OCI-LY3 (cell line): ENCODE measurements around the gene RANBP10.

Experiments used
- H2AFZ ChIP-seq: fragments of 200-600, 300-600 bp; shearing (Covaris generic); 2 replicates; pipeline ENCODE4 v1.6.0; 2014; ENCODE audit warnings: antibody characterized with exemption, low read depth, low read length
- H3K27ac ChIP-seq: fragments of 200-600, 300-600 bp; sonication (generic); 2 replicates; pipeline ENCODE4 v1.5.1; 2014; ENCODE audit warnings: mild to moderate bottlenecking, low read length, moderate library complexity, mixed read lengths
- H3K27me3 ChIP-seq: fragments of 200-600, 300-600 bp; sonication (generic); 2 replicates; pipeline ENCODE4 v1.6.1; 2014; ENCODE audit warnings: low read depth, low read length, mixed read lengths
- H3K36me3 ChIP-seq: fragments of 200-600, 300-600 bp; sonication (generic); replicated peaks from 2 replicates; pipeline ENCODE3; 2014; ENCODE audit warnings: low read depth, low read length, mixed read lengths
- H3K4me1 ChIP-seq: fragments of 300-600, 200-600 bp; sonication (generic); 2 replicates; pipeline ENCODE4 v1.6.1; 2014; ENCODE audit warnings: low read length, mixed read lengths
- H3K4me2 ChIP-seq: fragments of 200-600, 300-600 bp; sonication (generic); 2 replicates; pipeline ENCODE4 v1.6.1; 2014; ENCODE audit warnings: low read length, mixed read lengths
- H3K4me3 ChIP-seq: fragments of 300-600, 200-600 bp; sonication (generic); 2 replicates; pipeline ENCODE4 v1.5.1; 2014; ENCODE audit warnings: antibody characterized with exemption, mild to moderate bottlenecking, low read length, moderate library complexity
- H3K79me2 ChIP-seq: fragments of 300-600, 200-600 bp; shearing (Covaris generic); 2 replicates; pipeline ENCODE4 v1.6.1; 2014; ENCODE audit warnings: mild to moderate bottlenecking, low read length, mixed read lengths
- H3K9ac ChIP-seq: fragments of 300-600, 200-600 bp; shearing (Covaris generic); 2 replicates; pipeline ENCODE4 v1.6.0; 2014; ENCODE audit warnings: mild to moderate bottlenecking, low read length, moderate library complexity
- H3K9me3 ChIP-seq: fragments of 200-600, 300-600 bp; shearing (Covaris generic); 2 replicates; pipeline ENCODE4 v1.6.1; 2014; ENCODE audit warnings: low read length, mixed read lengths; ENCODE audit not compliant: insufficient read depth
- H4K20me1 ChIP-seq: fragments of 200-600, 300-600 bp; sonication (generic); 2 replicates; pipeline ENCODE4 v1.6.1; 2016; ENCODE audit warnings: low read length, mixed read lengths; ENCODE audit not compliant: insufficient read depth
- CTCF ChIP-seq: fragments of 200-600, 300-600 bp; sonication (generic); IDR thresholded peaks from 2 replicates; pipeline ENCODE4 v1.5.1; 2014; ENCODE audit warnings: antibody characterized with exemption, low read length, low read depth
- EZH2phosphoT487 ChIP-seq: fragments of 200-600 bp; shearing (Covaris generic); IDR thresholded peaks from 2 replicates; pipeline ENCODE4 v1.6.1; 2018; ENCODE audit warnings: antibody characterized with exemption, mixed run types, low read depth

RANBP10 gene

GRCh38 chr16:67683767-67684166 lies 122.6 kb downstream of the RANBP10 start:
- Histone ChIP-seq H3K27ac (no peak overlapping the region), H3K27me3 (no peaks in the 10 kb centered on the region), H3K9me3 (no peaks in the 10 kb centered on the region), H3K9ac (no peak overlapping the region), H3K4me3 (no peak overlapping the region), H2AFZ (no peak overlapping the region), H3K4me2 (no peak overlapping the region), H3K4me1 (peaks cover 6% of the 10 kb centered on the region; the same call in 1 of the 2 replicates), H4K20me1 (no peaks in the 10 kb centered on the region), H3K79me2 (no peaks in the 10 kb centered on the region), H3K36me3 (peaks cover 16% of the 10 kb centered on the region)
- TF ChIP-seq EZH2phosphoT487 (no peak), CTCF (no peak)

- H2AFZ ChIP-seq, result no peak overlapping the region
- H4K20me1 ChIP-seq, result no peaks in the 10 kb centered on the region
- H3K27me3 ChIP-seq, result no peaks in the 10 kb centered on the region
- peaks cover 13% of the 10 kb centered on the region for H3K36me3 ChIP-seq
- no peaks in the 10 kb centered on the region for H3K9me3 ChIP-seq
- no peak for TF ChIP-seq EZH2phosphoT487
- no peak for TF ChIP-seq CTCF
- H3K4me1 ChIP-seq, result no peaks in the 10 kb centered on the region
- no peak overlapping the region for H3K4me2 ChIP-seq
- no peak overlapping the region for H3K4me3 ChIP-seq
- H3K9ac ChIP-seq, result no peak overlapping the region
- no peak overlapping the region for H3K27ac ChIP-seq
- H3K79me2 ChIP-seq, result no peaks in the 10 kb centered on the region
Observed at GRCh38 chr16:67679935-67680897, 126.1 kb downstream of the RANBP10 start.

- Histone ChIP-seq H3K79me2 (no peaks in the 10 kb centered on the region), H3K27me3 (no peaks in the 10 kb centered on the region), H3K4me1 (peaks cover 6% of the 10 kb centered on the region; the same call in 1 of the 2 replicates), H3K4me3 (no peak overlapping the region), H2AFZ (no peak overlapping the region), H3K9ac (no peak overlapping the region), H3K4me2 (no peak overlapping the region), H3K27ac (no peak overlapping the region), H3K9me3 (no peaks in the 10 kb centered on the region), H4K20me1 (no peaks in the 10 kb centered on the region), H3K36me3 (peaks cover 2% of the 10 kb centered on the region)
- no peak for TF ChIP-seq CTCF
- no peak for TF ChIP-seq EZH2phosphoT487
Observed at GRCh38 chr16:67678354-67679023, 127.9 kb downstream of the RANBP10 start.

GRCh38 chr16:67677712-67678111 lies 128.6 kb downstream of the RANBP10 start:
- peaks cover 13% of the 10 kb centered on the region for H3K4me1 ChIP-seq
- no peak overlapping the region for H3K27ac ChIP-seq
- no peaks in the 10 kb centered on the region for H3K79me2 ChIP-seq
- H3K9me3 ChIP-seq, result no peaks in the 10 kb centered on the region
- no peaks in the 10 kb centered on the region for H3K36me3 ChIP-seq
- no peak overlapping the region for H3K9ac ChIP-seq
- H2AFZ ChIP-seq, result no peak overlapping the region
- no peaks in the 10 kb centered on the region for H4K20me1 ChIP-seq
- TF ChIP-seq CTCF, result no peak
- no peak overlapping the region for H3K4me2 ChIP-seq
- H3K4me3 ChIP-seq, result no peak overlapping the region
- H3K27me3 ChIP-seq, result no peaks in the 10 kb centered on the region
